Measurements from ENCODE around the gene PLCB1.

The PLCB1 gene

DNA sequence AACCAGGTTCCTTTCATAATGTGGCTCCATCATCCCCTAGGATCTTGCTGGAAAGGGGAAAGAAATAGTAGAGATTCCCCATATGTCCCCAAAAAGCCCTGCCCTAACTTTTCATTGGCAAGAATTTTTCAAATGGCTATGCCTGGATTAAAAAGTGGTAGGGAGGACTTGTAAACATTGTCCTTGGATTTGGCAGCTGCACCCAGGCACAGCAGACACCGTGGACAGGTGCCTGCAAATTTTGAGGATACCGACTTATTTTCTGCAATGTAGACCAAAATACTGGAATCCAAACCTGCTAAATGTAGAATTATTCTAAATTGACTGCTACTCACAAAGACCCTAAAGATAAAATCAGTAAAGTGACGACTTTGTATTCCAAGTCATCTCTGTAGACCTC, 733.6 kb downstream of the PLCB1 start:
- no peaks in the 10 kb centered on the region for H3K9me3 ChIP-seq (ENCODE audit: severe bottlenecking)
- no peaks in the 10 kb centered on the region for H3K27me3 ChIP-seq (ENCODE audit: insufficient read depth, low read depth, severe bottlenecking)
- H3K36me3 ChIP-seq = no peaks in the 10 kb centered on the region
- TF ChIP-seq, protein P1, sequence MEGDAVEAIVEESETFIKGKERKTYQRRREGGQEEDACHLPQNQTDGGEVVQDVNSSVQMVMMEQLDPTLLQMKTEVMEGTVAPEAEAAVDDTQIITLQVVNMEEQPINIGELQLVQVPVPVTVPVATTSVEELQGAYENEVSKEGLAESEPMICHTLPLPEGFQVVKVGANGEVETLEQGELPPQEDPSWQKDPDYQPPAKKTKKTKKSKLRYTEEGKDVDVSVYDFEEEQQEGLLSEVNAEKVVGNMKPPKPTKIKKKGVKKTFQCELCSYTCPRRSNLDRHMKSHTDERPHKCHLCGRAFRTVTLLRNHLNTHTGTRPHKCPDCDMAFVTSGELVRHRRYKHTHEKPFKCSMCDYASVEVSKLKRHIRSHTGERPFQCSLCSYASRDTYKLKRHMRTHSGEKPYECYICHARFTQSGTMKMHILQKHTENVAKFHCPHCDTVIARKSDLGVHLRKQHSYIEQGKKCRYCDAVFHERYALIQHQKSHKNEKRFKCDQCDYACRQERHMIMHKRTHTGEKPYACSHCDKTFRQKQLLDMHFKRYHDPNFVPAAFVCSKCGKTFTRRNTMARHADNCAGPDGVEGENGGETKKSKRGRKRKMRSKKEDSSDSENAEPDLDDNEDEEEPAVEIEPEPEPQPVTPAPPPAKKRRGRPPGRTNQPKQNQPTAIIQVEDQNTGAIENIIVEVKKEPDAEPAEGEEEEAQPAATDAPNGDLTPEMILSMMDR (IDR thresholded peaks at IDR 0.05; ENCODE audit: low read depth, low read length) = no peak
- H3K4me3 ChIP-seq (ENCODE audit: low read depth, low read length) = no peak overlapping the region
- H3K27ac ChIP-seq = no peak overlapping the region
- no peak for DNase-seq

DNA sequence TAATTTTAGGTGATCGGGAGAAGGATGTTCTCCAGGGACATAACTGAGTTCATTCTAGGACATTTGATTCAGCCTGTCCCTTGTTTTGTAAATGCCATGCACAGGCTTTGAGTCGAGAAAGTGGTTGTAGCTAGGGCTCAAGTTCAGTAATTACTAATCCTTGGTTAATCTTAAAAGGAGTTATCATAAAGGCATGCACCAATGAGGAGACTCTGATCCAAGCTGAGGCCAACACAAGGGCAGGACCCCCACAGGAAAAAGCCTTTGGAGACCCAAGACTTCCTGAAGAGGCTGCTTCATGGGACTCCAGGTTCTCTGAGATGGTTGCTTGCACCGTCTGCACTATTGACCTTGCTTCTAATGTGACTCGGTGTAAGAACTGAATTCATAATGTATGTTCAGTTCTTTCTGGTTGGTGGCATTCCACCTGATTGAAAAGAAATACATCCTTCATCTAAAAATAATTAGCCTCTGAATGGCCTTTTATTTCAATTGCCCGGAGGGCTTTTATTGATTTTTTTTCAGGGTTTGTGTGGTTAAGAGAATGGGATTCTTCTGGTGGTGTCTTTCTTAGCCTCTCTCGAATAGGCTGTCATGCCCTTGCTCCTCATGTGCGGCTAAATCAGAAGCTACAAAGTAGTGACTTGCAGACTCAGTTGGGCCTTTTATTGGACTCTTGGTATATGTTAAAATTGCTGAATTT, 735.1 kb downstream of the PLCB1 start:
- Histone ChIP-seq H3K27me3 (ENCODE audit: insufficient read depth, low read depth, severe bottlenecking) (no peaks in the 10 kb centered on the region), H3K4me3 (ENCODE audit: low read depth, low read length) (no peak overlapping the region), H3K9me3 (ENCODE audit: severe bottlenecking) (no peaks in the 10 kb centered on the region), H3K36me3 (no peaks in the 10 kb centered on the region), H3K27ac (no peak overlapping the region)
- TF ChIP-seq, protein P1 (IDR thresholded peaks at IDR 0.05; ENCODE audit: low read depth, low read length) = no peak
- no peak for DNase-seq

DNA sequence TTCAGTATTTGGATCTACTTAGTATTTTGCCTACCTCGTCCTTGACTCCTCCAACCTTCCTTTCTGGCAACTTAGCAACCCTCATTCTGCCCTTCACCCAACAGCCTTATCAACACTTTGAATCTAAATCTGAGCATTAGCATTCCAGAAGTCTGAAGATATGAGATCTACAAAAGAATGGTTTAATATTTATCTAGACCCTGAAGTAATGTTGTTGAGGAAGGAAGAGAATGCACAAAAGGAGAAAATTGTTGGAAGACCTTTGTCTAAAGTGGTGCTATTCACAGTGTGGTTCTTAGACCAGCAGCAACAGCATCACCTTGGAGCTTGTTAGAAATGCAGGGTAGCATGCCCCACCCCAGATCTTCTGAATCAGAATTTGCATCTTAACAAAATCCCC, 738.6 kb downstream of the PLCB1 start:
- Histone ChIP-seq H3K4me3 (ENCODE audit: low read depth, low read length) (no peak overlapping the region), H3K9me3 (ENCODE audit: severe bottlenecking) (no peaks in the 10 kb centered on the region), H3K27ac (no peak overlapping the region), H3K36me3 (no peaks in the 10 kb centered on the region), H3K27me3 (ENCODE audit: insufficient read depth, low read depth, severe bottlenecking) (no peaks in the 10 kb centered on the region)
- TF ChIP-seq, protein P1 (IDR thresholded peaks at IDR 0.05; ENCODE audit: low read depth, low read length) = no peak
- DNase-seq = no peak

DNA sequence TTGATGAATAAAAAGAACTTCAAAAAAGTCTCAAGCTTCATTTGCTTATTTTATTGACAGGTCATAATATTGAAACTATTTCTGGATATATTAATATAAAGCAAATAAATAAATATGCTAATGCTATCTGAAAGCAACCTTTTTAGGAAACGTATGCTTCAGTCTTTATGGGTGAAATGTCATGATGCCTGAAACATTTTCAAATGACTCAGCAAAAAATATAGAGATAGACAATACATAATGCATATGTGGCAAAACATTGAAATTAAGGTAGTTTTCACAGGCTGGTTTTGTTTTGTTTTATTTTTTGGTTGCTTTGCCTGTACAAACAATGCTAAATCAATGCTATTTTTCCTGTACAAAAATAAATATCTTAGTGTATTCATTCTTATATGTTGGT, 742.4 kb downstream of the PLCB1 start:
- Histone ChIP-seq H3K27ac (no peak overlapping the region), H3K4me3 (ENCODE audit: low read depth, low read length) (no peak overlapping the region), H3K27me3 (ENCODE audit: insufficient read depth, low read depth, severe bottlenecking) (no peaks in the 10 kb centered on the region), H3K36me3 (no peaks in the 10 kb centered on the region), H3K9me3 (ENCODE audit: severe bottlenecking) (no peaks in the 10 kb centered on the region)
- TF ChIP-seq, protein P1 (IDR thresholded peaks at IDR 0.05; ENCODE audit: low read depth, low read length) = no peak
- no peak for DNase-seq

DNA sequence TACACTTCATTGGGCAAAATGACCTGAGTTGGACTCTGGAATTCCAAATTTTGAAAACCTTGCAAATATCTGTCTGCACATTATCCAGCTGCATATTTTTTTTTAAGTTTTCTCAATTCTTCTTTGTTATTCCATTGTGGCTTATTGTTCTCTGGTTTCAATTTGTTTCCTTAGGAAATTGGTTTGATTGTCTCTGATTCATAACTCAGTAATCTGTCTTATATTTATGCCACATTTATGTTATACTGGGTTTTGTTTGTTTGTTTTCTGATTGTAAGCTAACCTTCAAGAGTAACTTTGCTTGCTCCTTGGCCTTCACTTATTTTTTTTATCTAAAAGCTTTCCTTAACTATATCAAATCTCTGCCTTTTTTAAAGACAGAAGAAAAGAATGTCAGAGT, 743.5 kb downstream of the PLCB1 start:
- H3K4me3 ChIP-seq (ENCODE audit: low read depth, low read length) = no peak overlapping the region
- H3K27ac ChIP-seq = no peak overlapping the region
- no peaks in the 10 kb centered on the region for H3K9me3 ChIP-seq (ENCODE audit: severe bottlenecking)
- DNase-seq = no peak
- TF ChIP-seq, protein P1 (IDR thresholded peaks at IDR 0.05; ENCODE audit: low read depth, low read length) = no peak
- no peaks in the 10 kb centered on the region for H3K36me3 ChIP-seq
- H3K27me3 ChIP-seq (ENCODE audit: insufficient read depth, low read depth, severe bottlenecking) = no peaks in the 10 kb centered on the region

DNA sequence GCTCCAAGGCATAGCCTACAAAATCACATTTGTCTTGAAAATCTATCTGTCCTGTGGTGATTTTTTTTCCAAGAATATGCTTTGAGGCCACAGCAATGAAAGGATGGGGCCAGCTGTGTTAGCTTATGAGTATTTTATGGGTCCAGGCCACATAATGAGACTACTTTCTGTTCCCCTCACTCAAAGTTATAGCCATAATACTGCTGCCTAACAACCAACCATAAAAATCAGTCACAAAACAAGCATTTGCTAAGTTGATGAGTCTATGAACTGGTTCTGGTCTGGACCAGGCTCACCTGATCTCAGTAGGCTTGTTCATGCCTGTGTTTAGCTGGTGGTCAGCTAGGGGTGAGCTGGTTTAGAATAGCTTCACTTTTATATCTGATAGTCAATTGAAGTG, 744.3 kb downstream of the PLCB1 start:
- no peaks in the 10 kb centered on the region for H3K36me3 ChIP-seq
- no peak for DNase-seq
- H3K27ac ChIP-seq = no peak overlapping the region
- TF ChIP-seq, protein P1 (IDR thresholded peaks at IDR 0.05; ENCODE audit: low read depth, low read length) = no peak
- no peaks in the 10 kb centered on the region for H3K9me3 ChIP-seq (ENCODE audit: severe bottlenecking)
- no peak overlapping the region for H3K4me3 ChIP-seq (ENCODE audit: low read depth, low read length)
- no peaks in the 10 kb centered on the region for H3K27me3 ChIP-seq (ENCODE audit: insufficient read depth, low read depth, severe bottlenecking)
